Right atrium auricular region (tissue), 2 donors: Measurements from ENCODE around the gene COQ2. TPM values are rescaled to one million over a fixed set of nuclear protein-coding genes. Genes with fewer than 3 reads are reported as not detected.
"Not testable (repeated sequence)": the region's sequence is repeated elsewhere in the genome, so short reads cannot be mapped to it uniquely, and the experiment has no call there.

Source experiments
- DNase-seq: peaks from one replicate; pipeline ENCODE4 v3.0.0-alpha.2; 2019; ENCODE audit warnings: low spot score
- H3K27ac ChIP-seq, 2 donors: fragments of 200-600 bp; sonication (generic); 1 replicate in 1 of 2; 2 replicates in 1 of 2; pipeline ENCODE4 v1.5.1; 2016 to 2019
- H3K27me3 ChIP-seq, 2 donors: fragments of 200-600 bp; sonication (generic); one replicate each; pipeline versions ENCODE4 v1.5.1 to v1.6.0; 2017 to 2019
- H3K36me3 ChIP-seq: fragments of 200-600 bp; sonication (generic); one replicate; pipeline ENCODE4 v1.5.1; 2016
- H3K4me1 ChIP-seq, 2 donors: fragments of 200-600 bp; sonication (generic); one replicate each; pipeline versions ENCODE4 v1.5.1 to v1.6.0; 2017 to 2019
- H3K4me3 ChIP-seq, 2 donors: fragments of 200-600 bp; sonication (generic); 1 replicate in 1 of 2; 2 replicates in 1 of 2; pipeline ENCODE4 v1.5.1; 2017 to 2019; ENCODE audit warnings: mild to moderate bottlenecking in 1 of 2, moderate library complexity in 1 of 2
- H3K9me3 ChIP-seq, 2 donors: fragments of 200-600 bp; sonication (generic); one replicate each; pipeline ENCODE4 v1.5.1; 2019
- CTCF ChIP-seq, 2 donors: fragments of 200-600 bp; sonication (generic); IDR thresholded peaks; one replicate each; pipeline ENCODE4 v1.5.1; 2019; ENCODE audit warnings: antibody characterized with exemption in 2 of 2
- total RNA-seq, 2 donors: library from RNA; depleted of rRNA; stranded (reverse); fragments of >200 nt; gene quantifications; one replicate each; pipeline ENCODE4 v1.1.0, GENCODE V29; 2016

COQ2 gene
- total RNA-seq, 2 donors from 2014 or later, result 12.0 to 15.1 TPM

- H3K36me3 ChIP-seq, result no peaks in the 10 kb centered on the region
- DNase-seq, result no peak
- no peak overlapping the region for H3K4me3 ChIP-seq
- H3K4me1 ChIP-seq, result no peaks in the 10 kb centered on the region
- no peaks in the 10 kb centered on the region for H3K27me3 ChIP-seq
- no peak for TF ChIP-seq CTCF (IDR thresholded peaks at IDR 0.05)
- no peaks in the 10 kb centered on the region for H3K9me3 ChIP-seq
- H3K27ac ChIP-seq, result no peak overlapping the region
Measured at GRCh38 chr4:83237591-83237990, 47.0 kb downstream of the COQ2 start.

- H3K36me3 ChIP-seq, H3K4me1 ChIP-seq, H3K27ac ChIP-seq, H3K4me3 ChIP-seq, H3K9me3 ChIP-seq, H3K27me3 ChIP-seq, DNase-seq: not testable (repeated sequence)
Measured at GRCh38 chr4:83235645-83236133, 48.9 kb downstream of the COQ2 start.

GRCh38 chr4:83234902-83235644 lies 49.5 kb downstream of the COQ2 start:
- Histone ChIP-seq H3K27ac (no peak overlapping the region), H3K36me3 (no peaks in the 10 kb centered on the region), H3K4me3 (no peak overlapping the region), H3K4me1 (no peaks in the 10 kb centered on the region), H3K9me3 (no peaks in the 10 kb centered on the region), H3K27me3 (no peaks in the 10 kb centered on the region)
- no peak for DNase-seq
- TF ChIP-seq CTCF (IDR thresholded peaks at IDR 0.05), result no peak

- not testable (repeated sequence) for H3K36me3 ChIP-seq, H3K4me3 ChIP-seq, H3K4me1 ChIP-seq, H3K27ac ChIP-seq, DNase-seq, H3K9me3 ChIP-seq, H3K27me3 ChIP-seq
Measured at GRCh38 chr4:83234387-83234786, 50.2 kb downstream of the COQ2 start.

- no peak for DNase-seq
- no peak overlapping the region for H3K27ac ChIP-seq
- H3K4me3 ChIP-seq, result no peak overlapping the region
- H3K4me1 ChIP-seq, result no peaks in the 10 kb centered on the region
- H3K9me3 ChIP-seq, result no peaks in the 10 kb centered on the region
- no peaks in the 10 kb centered on the region for H3K27me3 ChIP-seq
- H3K36me3 ChIP-seq, result no peaks in the 10 kb centered on the region
- TF ChIP-seq CTCF (IDR thresholded peaks at IDR 0.05), result no peak
Measured at GRCh38 chr4:83232082-83232481, 52.5 kb downstream of the COQ2 start.

- TF ChIP-seq CTCF (IDR thresholded peaks at IDR 0.05), result no peak
- Histone ChIP-seq H3K27me3 (no peaks in the 10 kb centered on the region), H3K4me3 (no peak overlapping the region), H3K4me1 (no peaks in the 10 kb centered on the region), H3K9me3 (no peaks in the 10 kb centered on the region), H3K27ac (no peak overlapping the region), H3K36me3 (no peaks in the 10 kb centered on the region)
- no peak for DNase-seq
Measured at GRCh38 chr4:83231620-83232076, 53.0 kb downstream of the COQ2 start.

GRCh38 chr4:83230928-83231327 lies 53.7 kb downstream of the COQ2 start:
- Histone ChIP-seq H3K9me3 (no peaks in the 10 kb centered on the region), H3K4me1 (no peaks in the 10 kb centered on the region), H3K4me3 (no peak overlapping the region), H3K27ac (no peak overlapping the region), H3K36me3 (no peaks in the 10 kb centered on the region), H3K27me3 (no peaks in the 10 kb centered on the region)
- no peak for TF ChIP-seq CTCF (IDR thresholded peaks at IDR 0.05)
- no peak for DNase-seq
